ENCODE data around the gene COL23A1. TPM values are rescaled to one million over a fixed set of nuclear protein-coding genes. Genes with fewer than 3 reads are reported as not detected.

COL23A1 gene
- total RNA-seq, 4 donors from 2014 or later = 0.93 to 4.6 (median 2.4) TPM

DNA sequence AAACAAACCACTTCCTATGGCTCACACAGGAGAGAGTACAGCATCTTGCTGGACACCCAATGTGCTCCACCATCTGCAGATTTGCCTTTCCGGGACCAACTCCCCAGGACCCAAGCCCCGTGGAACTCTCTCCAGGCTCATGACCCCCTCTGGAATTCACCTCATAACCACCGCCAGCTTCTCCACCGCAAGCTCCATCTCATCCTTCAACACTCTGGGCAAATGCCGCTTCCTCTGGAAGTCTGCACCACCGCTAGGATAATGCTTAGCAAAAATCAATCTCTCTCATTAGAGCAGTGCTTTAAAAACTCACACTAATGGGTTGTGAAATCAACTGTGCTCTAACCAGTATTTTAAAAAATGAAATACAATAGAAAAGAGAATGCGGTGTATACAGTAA lies 150.0 kb downstream of the COL23A1 start:
- H3K27ac ChIP-seq = no peak overlapping the region
- WGBS, 2 donors (ENCODE audit: low coverage in 1 of 2) = 89 to 90% methylated on average over 3 to 7 of the region's 7 CpGs
- ATAC-seq = no peak
- TF ChIP-seq POLR2AphosphoS5 (IDR thresholded peaks at IDR 0.05) (no peak), EP300 (IDR thresholded peaks at IDR 0.05) (no peak), POLR2A (IDR thresholded peaks at IDR 0.05) (no peak)
- TF ChIP-seq, protein P1, sequence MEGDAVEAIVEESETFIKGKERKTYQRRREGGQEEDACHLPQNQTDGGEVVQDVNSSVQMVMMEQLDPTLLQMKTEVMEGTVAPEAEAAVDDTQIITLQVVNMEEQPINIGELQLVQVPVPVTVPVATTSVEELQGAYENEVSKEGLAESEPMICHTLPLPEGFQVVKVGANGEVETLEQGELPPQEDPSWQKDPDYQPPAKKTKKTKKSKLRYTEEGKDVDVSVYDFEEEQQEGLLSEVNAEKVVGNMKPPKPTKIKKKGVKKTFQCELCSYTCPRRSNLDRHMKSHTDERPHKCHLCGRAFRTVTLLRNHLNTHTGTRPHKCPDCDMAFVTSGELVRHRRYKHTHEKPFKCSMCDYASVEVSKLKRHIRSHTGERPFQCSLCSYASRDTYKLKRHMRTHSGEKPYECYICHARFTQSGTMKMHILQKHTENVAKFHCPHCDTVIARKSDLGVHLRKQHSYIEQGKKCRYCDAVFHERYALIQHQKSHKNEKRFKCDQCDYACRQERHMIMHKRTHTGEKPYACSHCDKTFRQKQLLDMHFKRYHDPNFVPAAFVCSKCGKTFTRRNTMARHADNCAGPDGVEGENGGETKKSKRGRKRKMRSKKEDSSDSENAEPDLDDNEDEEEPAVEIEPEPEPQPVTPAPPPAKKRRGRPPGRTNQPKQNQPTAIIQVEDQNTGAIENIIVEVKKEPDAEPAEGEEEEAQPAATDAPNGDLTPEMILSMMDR (IDR thresholded peaks at IDR 0.05) = no peak
- H3K4me1 ChIP-seq = peaks cover 0 to 3% (median 0%) of the 10 kb centered on the region in 3 donors
- H3K9me3 ChIP-seq = no peaks in the 10 kb centered on the region
- no peaks in the 10 kb centered on the region for H3K36me3 ChIP-seq
- no peaks in the 10 kb centered on the region for H3K27me3 ChIP-seq
- no peak overlapping the region for H3K4me3 ChIP-seq

DNA sequence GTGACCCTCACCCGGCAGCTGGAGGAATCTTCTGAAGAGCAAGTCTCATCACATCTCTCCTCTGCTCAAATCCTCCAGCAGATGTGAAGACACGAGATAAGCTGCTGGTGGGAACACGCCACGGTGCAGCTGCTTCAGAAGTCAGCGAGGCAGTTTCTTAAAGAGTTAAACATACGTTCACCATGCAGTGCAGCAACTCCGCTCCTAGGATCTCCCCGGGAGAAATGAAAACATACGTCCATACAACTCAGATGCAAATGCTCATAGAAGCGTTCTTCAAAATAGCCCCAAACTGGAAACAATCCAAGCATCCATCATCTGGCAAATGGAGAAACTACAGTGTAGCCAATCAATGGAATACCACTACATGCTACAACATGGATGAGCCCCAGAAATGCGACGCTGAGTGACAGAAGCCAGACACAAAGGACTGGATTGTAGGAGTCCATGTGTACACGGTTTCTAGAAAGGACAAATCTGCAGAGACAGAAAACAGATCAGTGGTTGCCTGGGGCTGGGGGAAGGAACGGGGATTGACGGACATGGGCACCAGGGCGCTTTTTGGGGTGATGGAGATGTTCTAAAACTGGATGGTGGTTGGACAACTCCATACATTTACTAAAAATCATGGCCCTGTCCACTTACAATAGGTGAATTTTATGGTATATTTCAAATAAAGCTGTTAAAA lies 150.6 kb downstream of the COL23A1 start:
- no peak overlapping the region for H3K4me3 ChIP-seq
- ATAC-seq = no peak
- peaks cover 0 to 8% (median 0%) of the 10 kb centered on the region in 3 donors for H3K4me1 ChIP-seq
- H3K9me3 ChIP-seq = no peaks in the 10 kb centered on the region
- TF ChIP-seq, protein P1 (IDR thresholded peaks at IDR 0.05) = no peak
- TF ChIP-seq POLR2A (IDR thresholded peaks at IDR 0.05) = no peak
- TF ChIP-seq POLR2AphosphoS5 (IDR thresholded peaks at IDR 0.05) = no peak
- no peak for TF ChIP-seq EP300 (IDR thresholded peaks at IDR 0.05)
- H3K27me3 ChIP-seq = no peaks in the 10 kb centered on the region
- no peaks in the 10 kb centered on the region for H3K36me3 ChIP-seq
- WGBS, 2 donors (ENCODE audit: low coverage in 1 of 2) = 52 to 77% methylated on average over 6 to 11 of the region's 16 CpGs
- no peak overlapping the region for H3K27ac ChIP-seq

GRCh38 chr5:178438796-178439195 lies 151.4 kb downstream of the COL23A1 start:
- TF ChIP-seq POLR2A (IDR thresholded peaks at IDR 0.05) (no peak), POLR2AphosphoS5 (IDR thresholded peaks at IDR 0.05) (no peak), EP300 (IDR thresholded peaks at IDR 0.05) (no peak)
- TF ChIP-seq, protein P1 (IDR thresholded peaks at IDR 0.05) = no peak
- Histone ChIP-seq H3K9me3 (no peaks in the 10 kb centered on the region), H3K4me3 (no peak overlapping the region), H3K27ac (no peak overlapping the region), H3K4me1 (peaks cover 0 to 9% (median 0%) of the 10 kb centered on the region in 3 donors), H3K27me3 (no peaks in the 10 kb centered on the region), H3K36me3 (no peaks in the 10 kb centered on the region)
- 80 to 87% methylated on average over 1 to 4 of the region's 6 CpGs for WGBS, 2 donors (ENCODE audit: low coverage in 1 of 2)
- no peak for ATAC-seq

- Histone ChIP-seq H3K36me3 (no peaks in the 10 kb centered on the region), H3K4me1 (peaks cover 0 to 9% (median 0%) of the 10 kb centered on the region in 3 donors), H3K27me3 (no peaks in the 10 kb centered on the region), H3K9me3 (no peaks in the 10 kb centered on the region), H3K27ac (no peak overlapping the region), H3K4me3 (no peak overlapping the region)
- TF ChIP-seq, protein P1 (IDR thresholded peaks at IDR 0.05) = no peak
- no CpG with 5 or more reads among the region's 8 CpGs for whole genome bisulfite sequencing, 2 donors (ENCODE audit: low coverage in 1 of 2)
- ATAC-seq = no peak
These were observed 152.7 kb downstream of the COL23A1 start for GRCh38 chr5:178437386-178438075.

Measured in gastroesophageal sphincter (tissue), 4 donors.